DND-41 (cell line): ENCODE data around the gene SEMA4A.

Experiments
- ATAC-seq: fragments of 200-7000 bp; cut with Tn5 transposase; 3 replicates; pipeline ENCODE4 v1.9.1; 2021; ENCODE audit warnings: low read depth; ENCODE audit not compliant: insufficient read depth
- DNase-seq: peaks from one replicate; pipeline ENCODE4 v3.0.0-alpha.2; 2020
- H2AFZ ChIP-seq: 2 replicates; pipeline ENCODE4 v1.6.0; 2012; ENCODE audit warnings: low read depth, low read length
- H3K27ac ChIP-seq: 2 replicates; pipeline ENCODE4 v1.5.1; 2012; ENCODE audit warnings: low read length, inconsistent platforms
- H3K27me3 ChIP-seq: fragments of 200-600 bp; sonication (generic); 2 replicates; pipeline ENCODE4 v1.6.0; 2012; ENCODE audit warnings: low read length, mild to moderate bottlenecking, inconsistent platforms; ENCODE audit not compliant: insufficient read depth, poor library complexity
- H3K36me3 ChIP-seq: 2 replicates; pipeline ENCODE4 v1.5.1; 2012; ENCODE audit warnings: low read length, inconsistent platforms; ENCODE audit not compliant: insufficient read depth
- H3K4me1 ChIP-seq: 2 replicates; pipeline ENCODE4 v1.5.1; 2012; ENCODE audit warnings: mild to moderate bottlenecking, low read length; ENCODE audit not compliant: insufficient read depth
- H3K4me2 ChIP-seq: 2 replicates; pipeline ENCODE4 v1.6.0; 2012; ENCODE audit warnings: mild to moderate bottlenecking, moderate library complexity, low read length, inconsistent platforms; ENCODE audit not compliant: insufficient read depth
- H3K4me3 ChIP-seq, 2 experiments: fragments of 200-600 bp in 1 of 2; shearing (Covaris generic) in 1 of 2; 2 replicates each; pipeline ENCODE4 v1.5.1; 2012 to 2016; ENCODE audit warnings: inconsistent platforms in 2 of 2, low read length in 2 of 2, mild to moderate bottlenecking in 2 of 2, low read depth in 1 of 2, moderate library complexity in 1 of 2
- H3K79me2 ChIP-seq: 2 replicates; pipeline ENCODE4 v1.6.0; 2012; ENCODE audit warnings: low read length, inconsistent platforms; ENCODE audit not compliant: insufficient read depth
- H3K9ac ChIP-seq: 2 replicates; pipeline ENCODE4 v1.6.0; 2012; ENCODE audit warnings: low read depth, mild to moderate bottlenecking, inconsistent platforms, low read length, moderate library complexity
- H3K9me3 ChIP-seq: 2 replicates; pipeline ENCODE4 v1.5.1; 2012; ENCODE audit warnings: low read length, moderate library complexity, mild to moderate bottlenecking, inconsistent platforms; ENCODE audit not compliant: insufficient read depth, severe bottlenecking
- H4K20me1 ChIP-seq: 2 replicates; pipeline ENCODE4 v1.6.0; 2012; ENCODE audit warnings: low read length; ENCODE audit not compliant: insufficient read depth
- EZH2 ChIP-seq: IDR thresholded peaks from 3 replicates; pipeline ENCODE4 v1.6.1; 2012; ENCODE audit warnings: borderline replicate concordance, low read depth, mild to moderate bottlenecking, moderate library complexity, low read length, inconsistent platforms; ENCODE audit not compliant: severe bottlenecking
- TF ChIP-seq, protein P1 (sequence below): IDR thresholded peaks from 2 replicates; pipeline ENCODE4 v1.5.1; 2012; ENCODE audit warnings: borderline replicate concordance, low read length, moderate library complexity, mild to moderate bottlenecking; ENCODE audit not compliant: poor library complexity, severe bottlenecking; ENCODE audit errors: extremely low read depth

Gene SEMA4A

GRCh38 chr1:156151093-156151688, 2.2 kb upstream of the SEMA4A start:
- H3K27ac ChIP-seq: no peak overlapping the region
- DNase-seq (no peak), ATAC-seq (no peak)
- H3K9me3 ChIP-seq: no peaks in the 10 kb centered on the region
- H3K27me3 ChIP-seq: peaks cover 5% of the 10 kb centered on the region
- no peaks in the 10 kb centered on the region for H4K20me1 ChIP-seq
- TF ChIP-seq, protein P1, sequence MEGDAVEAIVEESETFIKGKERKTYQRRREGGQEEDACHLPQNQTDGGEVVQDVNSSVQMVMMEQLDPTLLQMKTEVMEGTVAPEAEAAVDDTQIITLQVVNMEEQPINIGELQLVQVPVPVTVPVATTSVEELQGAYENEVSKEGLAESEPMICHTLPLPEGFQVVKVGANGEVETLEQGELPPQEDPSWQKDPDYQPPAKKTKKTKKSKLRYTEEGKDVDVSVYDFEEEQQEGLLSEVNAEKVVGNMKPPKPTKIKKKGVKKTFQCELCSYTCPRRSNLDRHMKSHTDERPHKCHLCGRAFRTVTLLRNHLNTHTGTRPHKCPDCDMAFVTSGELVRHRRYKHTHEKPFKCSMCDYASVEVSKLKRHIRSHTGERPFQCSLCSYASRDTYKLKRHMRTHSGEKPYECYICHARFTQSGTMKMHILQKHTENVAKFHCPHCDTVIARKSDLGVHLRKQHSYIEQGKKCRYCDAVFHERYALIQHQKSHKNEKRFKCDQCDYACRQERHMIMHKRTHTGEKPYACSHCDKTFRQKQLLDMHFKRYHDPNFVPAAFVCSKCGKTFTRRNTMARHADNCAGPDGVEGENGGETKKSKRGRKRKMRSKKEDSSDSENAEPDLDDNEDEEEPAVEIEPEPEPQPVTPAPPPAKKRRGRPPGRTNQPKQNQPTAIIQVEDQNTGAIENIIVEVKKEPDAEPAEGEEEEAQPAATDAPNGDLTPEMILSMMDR: no peak
- TF ChIP-seq EZH2: no peak
- no peaks in the 10 kb centered on the region for H3K36me3 ChIP-seq
- no peak overlapping the region for H3K9ac ChIP-seq
- H3K79me2 ChIP-seq: no peaks in the 10 kb centered on the region
- no peak overlapping the region for H3K4me3 ChIP-seq
- no peak overlapping the region for H2AFZ ChIP-seq
- no peaks in the 10 kb centered on the region for H3K4me1 ChIP-seq
- no peak overlapping the region for H3K4me2 ChIP-seq

- Histone ChIP-seq H3K27me3 (peaks cover 9% of the 10 kb centered on the region), H3K36me3 (no peaks in the 10 kb centered on the region), H3K4me3 (no peak overlapping the region), H3K9me3 (no peaks in the 10 kb centered on the region), H3K9ac (no peak overlapping the region), H3K79me2 (no peaks in the 10 kb centered on the region), H4K20me1 (no peaks in the 10 kb centered on the region), H3K27ac (no peak overlapping the region), H2AFZ (no peak overlapping the region), H3K4me2 (no peak overlapping the region), H3K4me1 (no peaks in the 10 kb centered on the region)
- ATAC-seq: no peak
- DNase-seq: no peak
- no peak for TF ChIP-seq EZH2
- TF ChIP-seq, protein P1: no peak
Measured at GRCh38 chr1:156152628-156153027, 757 bp upstream of the SEMA4A start.

DNA sequence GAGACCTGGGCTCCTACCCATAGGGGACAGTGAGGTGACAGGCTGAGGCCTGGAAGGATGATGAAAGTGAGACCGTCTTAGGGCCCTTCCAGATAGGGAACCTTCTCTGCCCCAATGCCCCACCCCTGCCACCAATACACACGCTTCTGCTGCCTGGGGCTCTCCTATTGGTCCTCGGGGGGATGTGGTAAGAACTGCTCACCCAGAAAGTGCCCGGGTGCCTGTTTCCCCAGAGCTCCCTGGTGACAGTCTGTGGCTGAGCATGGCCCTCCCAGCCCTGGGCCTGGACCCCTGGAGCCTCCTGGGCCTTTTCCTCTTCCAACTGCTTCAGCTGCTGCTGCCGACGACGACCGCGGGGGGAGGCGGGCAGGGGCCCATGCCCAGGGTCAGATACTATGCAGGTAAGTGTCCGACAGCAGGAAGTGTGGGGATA, 948 bp downstream of the SEMA4A start:
- DNase-seq: no peak
- no peak overlapping the region for H3K27ac ChIP-seq
- H2AFZ ChIP-seq: no peak overlapping the region
- no peak overlapping the region for H3K4me2 ChIP-seq
- TF ChIP-seq EZH2: no peak
- TF ChIP-seq, protein P1: no peak
- no peaks in the 10 kb centered on the region for H3K36me3 ChIP-seq
- no peaks in the 10 kb centered on the region for H3K9me3 ChIP-seq
- H3K4me1 ChIP-seq: no peaks in the 10 kb centered on the region
- no peaks in the 10 kb centered on the region for H4K20me1 ChIP-seq
- H3K4me3 ChIP-seq: no peak overlapping the region
- no peaks in the 10 kb centered on the region for H3K79me2 ChIP-seq
- no peak for ATAC-seq
- peaks cover 4% of the 10 kb centered on the region for H3K27me3 ChIP-seq
- H3K9ac ChIP-seq: no peak overlapping the region
